ENCODE measurements around the gene PARD6A. TPM values are rescaled to one million over a fixed set of nuclear protein-coding genes. Genes with fewer than 3 reads are reported as not detected.
"Not testable (repeated sequence)": the region's sequence is repeated elsewhere in the genome, so short reads cannot be mapped to it uniquely, and the experiment has no call there.

PARD6A gene
- total RNA-seq, 2 donors from 2014 or later = 21.1 to 22.8 TPM

GRCh38 chr16:67679935-67680897 lies 19.5 kb downstream of the PARD6A start:
- no peak overlapping the region for H3K27ac ChIP-seq
- H3K9me3 ChIP-seq = no peaks in the 10 kb centered on the region
- H3K4me1 ChIP-seq = no peaks in the 10 kb centered on the region
- peaks cover 0 to 5% of the 10 kb centered on the region in 2 donors for H3K36me3 ChIP-seq (replicated peaks in 1 of 2; ENCODE audit: insufficient read depth in 1 of 2, low read depth in 2 of 2)
- no peak for ATAC-seq
- no peak overlapping the region for H3K4me3 ChIP-seq
- TF ChIP-seq POLR2A (IDR thresholded peaks at IDR 0.05) (no peak), CTCF (IDR thresholded peaks at IDR 0.05) (no peak)
- intact Hi-C loops (cut with DNase I) = no loop called here
- no peak for DNase-seq
- H3K27me3 ChIP-seq = no peaks in the 10 kb centered on the region
- 90 to 91% methylated on average over 10 of the region's 10 CpGs for WGBS, 2 donors

GRCh38 chr16:67683767-67684166 lies 23.0 kb downstream of the PARD6A start:
- peaks cover 0 to 5% of the 10 kb centered on the region in 2 donors for H3K36me3 ChIP-seq (replicated peaks in 1 of 2; ENCODE audit: insufficient read depth in 1 of 2, low read depth in 2 of 2)
- TF ChIP-seq CTCF (IDR thresholded peaks at IDR 0.05) (no peak), POLR2A (IDR thresholded peaks at IDR 0.05) (no peak)
- no peak overlapping the region for H3K4me3 ChIP-seq
- H3K9me3 ChIP-seq = no peaks in the 10 kb centered on the region
- no peaks in the 10 kb centered on the region for H3K4me1 ChIP-seq
- 95 to 98% methylated on average over 4 of the region's 4 CpGs for WGBS, 2 donors
- intact Hi-C loops (cut with DNase I) = no loop called here
- no peak for DNase-seq
- H3K27me3 ChIP-seq = no peaks in the 10 kb centered on the region
- no peak overlapping the region for H3K27ac ChIP-seq
- ATAC-seq = no peak

- Histone ChIP-seq H3K9me3 (no peaks in the 10 kb centered on the region), H3K27ac (no peak overlapping the region), H3K4me1 (no peaks in the 10 kb centered on the region), H3K27me3 (no peaks in the 10 kb centered on the region), H3K36me3 (replicated peaks in 1 of 2; ENCODE audit: insufficient read depth in 1 of 2, low read depth in 2 of 2) (peaks cover 0 to 5% of the 10 kb centered on the region in 2 donors), H3K4me3 (no peak overlapping the region)
- DNase-seq (no peak), ATAC-seq (no peak)
- TF ChIP-seq POLR2A (IDR thresholded peaks at IDR 0.05) (no peak), CTCF (IDR thresholded peaks at IDR 0.05) (no peak)
- 80 to 90% methylated on average over 9 to 17 of the region's 17 CpGs for WGBS, 2 donors
- intact Hi-C loops (cut with DNase I) = no loop called here
Measured at GRCh38 chr16:67685388-67686112, 24.8 kb downstream of the PARD6A start.

- intact Hi-C loops (cut with DNase I); DNase-seq; H3K4me3 ChIP-seq; ATAC-seq; H3K4me1 ChIP-seq; H3K9me3 ChIP-seq; H3K27ac ChIP-seq; H3K36me3 ChIP-seq (replicated peaks in 1 of 2; ENCODE audit: insufficient read depth in 1 of 2, low read depth in 2 of 2); H3K27me3 ChIP-seq: not testable (repeated sequence)
- WGBS, 2 donors = 90 to 92% methylated on average over 8 of the region's 8 CpGs
Measured at GRCh38 chr16:67693517-67694285, 32.9 kb downstream of the PARD6A start.

GRCh38 chr16:67694611-67695010 lies 33.9 kb downstream of the PARD6A start:
- no peak overlapping the region for H3K27ac ChIP-seq
- H3K4me3 ChIP-seq = no peak overlapping the region
- no peaks in the 10 kb centered on the region for H3K9me3 ChIP-seq
- no peaks in the 10 kb centered on the region for H3K4me1 ChIP-seq
- DNase-seq (no peak), ATAC-seq (no peak)
- no peaks in the 10 kb centered on the region for H3K27me3 ChIP-seq
- TF ChIP-seq CTCF (IDR thresholded peaks at IDR 0.05) = no peak
- TF ChIP-seq POLR2A (IDR thresholded peaks at IDR 0.05) = no peak
- intact Hi-C loops (cut with DNase I) = no loop called here
- 66 to 78% methylated on average over 2 of the region's 2 CpGs for WGBS, 2 donors
- H3K36me3 ChIP-seq (replicated peaks in 1 of 2; ENCODE audit: insufficient read depth in 1 of 2, low read depth in 2 of 2) = no peaks in the 10 kb centered on the region

All from body of pancreas (tissue), 4 donors.